NCI-H526 treated with DMSO at 0.1 percent for 48 hours (cell line): ENCODE measurements around the gene TRIM72.
"Not testable (repeated sequence)": the region's sequence is repeated elsewhere in the genome, so short reads cannot be mapped to it uniquely, and the experiment has no call there.

Experiments used
- DNase-seq: peaks from one replicate; lab custom pipeline; 2025; lab: John Stamatoyannopoulos, UW

The TRIM72 gene

DNA sequence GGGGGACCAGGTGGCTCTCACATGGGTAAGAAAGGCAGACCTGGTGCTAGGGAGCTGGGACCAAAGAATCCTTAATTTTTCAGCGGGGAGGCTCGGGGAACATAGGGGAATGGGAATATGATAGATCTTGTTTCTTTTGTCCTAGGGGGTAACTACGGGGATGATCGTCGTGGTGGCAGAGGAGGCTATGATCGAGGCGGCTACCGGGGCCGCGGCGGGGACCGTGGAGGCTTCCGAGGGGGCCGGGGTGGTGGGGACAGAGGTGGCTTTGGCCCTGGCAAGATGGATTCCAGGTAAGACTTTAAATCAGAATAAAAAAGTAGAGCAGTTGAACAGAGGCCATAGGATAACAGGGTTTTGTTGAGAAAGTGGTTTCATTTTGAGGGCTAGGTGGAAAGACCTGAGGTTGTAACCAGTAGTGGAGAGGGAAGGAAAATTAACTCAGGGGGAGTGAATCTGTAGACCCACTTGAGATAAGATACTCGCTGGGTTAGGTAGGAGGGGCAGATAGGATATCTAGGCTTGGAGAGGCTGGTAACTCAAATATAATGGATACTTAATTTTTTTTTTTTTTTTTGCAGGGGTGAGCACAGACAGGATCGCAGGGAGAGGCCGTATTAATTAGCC, 23.0 kb upstream of the TRIM72 start:
- no peak for DNase-seq

DNA sequence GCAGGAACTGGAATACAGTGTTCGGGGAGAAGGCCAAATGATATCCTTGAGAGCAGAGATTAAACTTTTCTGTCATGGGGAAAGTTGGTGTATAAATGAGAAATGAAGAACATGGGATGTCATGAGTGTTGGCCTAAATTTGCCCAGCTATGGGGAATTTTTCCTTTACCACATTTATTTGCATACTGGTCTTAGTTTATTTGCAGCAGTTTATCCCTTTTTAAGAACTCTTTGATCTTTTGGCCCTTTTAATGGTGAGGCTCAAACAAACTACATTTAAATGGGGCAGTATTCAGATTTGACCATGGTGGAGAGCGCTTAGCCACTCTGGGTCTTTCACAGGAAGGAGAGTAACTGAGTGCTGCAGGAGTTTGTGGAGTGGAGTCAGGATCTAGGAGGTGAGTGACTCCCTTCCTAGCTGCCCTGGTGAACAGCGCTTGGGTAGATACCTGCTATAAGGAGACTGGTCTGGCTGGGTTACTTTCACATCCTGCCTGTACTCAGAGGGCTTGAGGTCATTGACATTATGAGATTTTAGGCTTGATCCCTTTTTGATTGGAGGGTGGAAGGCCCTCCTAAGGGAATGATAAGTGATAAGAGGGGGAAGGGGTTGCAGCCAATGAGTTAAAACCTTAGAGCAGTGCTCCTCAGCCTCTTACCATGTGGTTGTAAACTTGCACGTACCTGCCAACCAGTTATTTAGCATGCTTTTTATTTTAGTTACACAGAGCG, 22.1 kb upstream of the TRIM72 start:
- DNase-seq: no peak

DNA sequence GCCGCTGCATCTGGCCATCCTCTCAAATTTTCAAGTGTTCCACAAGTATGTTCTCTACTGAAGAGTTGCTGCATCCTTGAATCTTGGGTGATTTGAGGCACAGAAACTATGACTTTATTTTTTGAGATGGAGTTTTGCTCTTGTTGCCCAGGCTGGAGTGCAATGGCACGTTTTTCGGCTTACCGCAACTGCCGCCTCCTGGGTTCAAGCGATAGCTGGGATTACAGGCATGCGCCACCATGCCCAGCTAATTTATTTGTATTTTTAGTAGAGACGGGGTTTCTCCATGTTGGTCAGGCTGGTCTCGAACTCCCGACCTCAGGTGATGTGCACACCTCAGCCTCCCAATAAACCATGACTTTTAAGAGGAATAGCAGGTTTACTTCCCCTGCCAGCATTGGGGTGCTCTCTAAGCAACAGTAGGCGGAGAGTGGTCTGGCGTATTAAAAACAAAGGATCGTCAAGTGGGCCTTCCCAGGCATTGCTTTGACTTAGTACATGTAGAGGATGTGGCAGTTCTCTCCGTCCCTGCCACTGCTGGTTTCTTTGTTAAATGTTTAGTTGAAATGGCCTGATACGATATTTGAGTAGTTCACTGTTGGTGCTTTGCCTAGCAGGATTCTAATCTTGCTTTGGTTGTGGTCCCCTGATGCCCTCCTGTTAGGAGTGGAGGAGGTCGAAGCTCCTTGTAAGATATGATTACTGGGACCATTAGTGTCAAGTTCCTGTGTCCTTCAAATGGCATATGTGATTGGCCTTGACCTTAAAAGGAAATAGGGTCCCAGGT, 20.9 kb upstream of the TRIM72 start:
- no peak for DNase-seq

DNA sequence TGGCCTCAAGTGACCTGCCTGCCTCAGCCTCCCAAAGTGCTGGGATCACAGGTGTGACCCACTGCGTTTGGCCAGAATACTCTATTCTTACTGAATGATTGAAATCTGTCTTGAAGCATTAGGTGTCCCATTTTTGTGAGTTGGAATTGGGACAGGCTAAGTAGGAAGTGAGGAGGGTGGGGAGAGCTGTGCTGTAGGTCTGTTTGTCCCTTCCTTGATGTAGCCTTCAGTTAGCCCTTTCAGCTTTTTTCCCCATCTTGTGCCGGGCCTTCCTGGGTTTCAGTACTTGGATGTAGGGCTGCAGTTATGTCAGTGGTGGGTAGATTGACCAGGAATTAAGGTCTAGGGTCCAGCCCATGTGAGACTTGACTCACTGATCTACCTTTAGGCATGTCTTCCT, 20.0 kb upstream of the TRIM72 start:
- no peak for DNase-seq

DNA sequence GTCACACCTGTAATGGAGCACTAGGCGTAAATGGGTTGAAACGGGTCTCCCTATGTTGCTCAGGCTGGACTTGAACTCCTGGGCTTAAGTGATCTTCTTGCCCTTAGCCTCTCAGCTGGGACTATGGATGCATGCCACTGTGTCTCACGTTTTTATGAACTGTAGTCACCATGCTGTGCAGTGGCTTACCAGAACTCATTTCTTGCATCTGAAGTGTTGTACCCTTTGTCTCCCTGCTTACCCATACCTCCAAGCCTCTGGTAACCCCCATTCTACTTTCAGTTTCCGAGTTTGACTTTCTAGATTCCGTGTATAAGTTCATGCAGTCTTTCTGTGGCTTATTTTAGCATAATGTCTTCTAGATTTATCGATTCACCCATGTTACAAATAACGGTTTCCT, 19.0 kb upstream of the TRIM72 start:
- no peak for DNase-seq

DNA sequence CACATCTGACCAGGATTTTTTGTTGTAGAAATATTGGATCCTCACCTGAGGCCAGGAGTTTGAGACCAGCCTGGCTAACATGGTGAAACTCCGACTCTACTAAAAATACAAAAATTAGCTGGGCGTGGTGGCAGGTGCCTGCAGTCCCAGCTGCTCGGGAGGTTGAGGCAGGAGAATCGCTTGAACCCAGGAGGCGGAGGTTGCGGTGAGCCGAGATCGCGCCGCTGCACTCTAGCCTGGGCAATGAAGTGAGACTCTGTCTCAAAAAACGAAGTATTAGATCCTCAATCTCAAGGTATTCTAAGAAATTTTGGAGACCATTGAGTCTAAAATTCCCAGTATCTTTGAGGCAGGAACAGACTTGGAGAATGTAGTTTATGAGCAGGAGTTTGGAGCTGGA, 18.1 kb upstream of the TRIM72 start:
- not testable (repeated sequence) for DNase-seq

DNA sequence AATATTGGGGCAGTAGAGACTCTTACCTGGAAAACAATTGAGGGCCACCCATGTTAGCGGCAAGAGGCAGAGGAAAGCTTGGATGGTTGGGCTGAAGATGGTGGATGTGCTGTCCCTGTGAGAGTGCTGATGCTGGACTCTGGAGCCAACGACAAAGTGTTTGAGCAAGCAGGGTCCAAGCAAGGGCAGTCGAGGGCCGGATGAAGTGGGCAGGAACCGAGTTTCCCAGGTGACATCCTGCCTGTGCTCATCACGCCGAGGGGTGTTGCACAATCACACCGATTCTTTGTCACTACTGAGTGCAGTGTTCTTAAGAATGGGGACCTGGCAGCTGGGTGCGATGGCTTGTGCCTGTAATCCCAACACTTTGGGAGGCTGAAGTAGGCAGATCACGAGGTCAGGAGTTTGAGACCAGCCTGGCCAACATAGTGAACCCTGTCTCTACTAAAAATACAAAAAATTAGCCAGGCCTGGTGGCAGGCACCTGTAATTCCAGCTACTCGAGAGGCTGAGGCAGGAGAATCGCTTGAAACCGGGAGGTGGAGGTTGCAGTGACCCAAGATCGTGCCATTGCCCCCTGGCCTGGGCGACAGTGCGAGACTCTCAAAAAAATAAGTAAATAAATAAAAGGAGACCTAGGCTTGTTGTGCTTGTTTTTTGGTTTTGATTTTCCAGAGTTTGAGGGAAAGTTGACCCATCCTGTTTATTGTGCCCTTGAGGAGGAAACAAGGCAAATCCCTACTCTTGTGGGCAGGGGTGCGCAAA, 17.4 kb upstream of the TRIM72 start:
- DNase-seq: no peak

DNA sequence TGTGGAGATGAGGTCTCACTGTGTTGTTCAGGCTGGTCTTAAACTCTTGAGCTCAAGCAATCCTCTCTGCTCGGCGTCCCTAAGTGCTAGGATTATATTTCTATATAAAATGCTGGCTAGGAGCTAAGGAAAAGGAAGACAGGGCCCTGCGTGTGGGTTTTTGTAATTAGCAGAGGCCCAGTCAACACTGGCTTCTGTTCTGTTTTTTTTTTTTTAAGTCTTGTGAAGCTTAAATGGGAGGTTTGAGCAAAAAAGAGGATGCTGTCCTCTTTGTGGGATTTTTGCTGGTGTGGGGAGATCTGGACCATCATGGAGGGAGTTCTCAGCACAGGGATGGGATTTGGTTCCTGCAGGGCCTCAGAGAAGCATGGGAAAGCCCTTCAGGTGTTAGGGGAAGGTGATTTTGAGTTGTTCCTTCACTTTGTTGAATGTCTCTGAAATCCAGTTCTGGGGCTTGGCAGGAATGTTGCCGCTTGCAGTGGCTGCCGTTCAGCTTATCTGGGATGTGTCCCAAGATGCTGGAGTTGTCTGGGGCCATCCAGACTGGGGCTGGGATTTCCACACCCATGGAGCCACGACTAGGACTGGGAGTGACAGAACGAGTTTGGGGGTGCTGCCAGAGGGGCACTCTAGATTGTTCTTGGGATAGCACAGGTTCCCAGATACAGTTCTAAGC, 15.6 kb upstream of the TRIM72 start:
- no peak for DNase-seq

DNA sequence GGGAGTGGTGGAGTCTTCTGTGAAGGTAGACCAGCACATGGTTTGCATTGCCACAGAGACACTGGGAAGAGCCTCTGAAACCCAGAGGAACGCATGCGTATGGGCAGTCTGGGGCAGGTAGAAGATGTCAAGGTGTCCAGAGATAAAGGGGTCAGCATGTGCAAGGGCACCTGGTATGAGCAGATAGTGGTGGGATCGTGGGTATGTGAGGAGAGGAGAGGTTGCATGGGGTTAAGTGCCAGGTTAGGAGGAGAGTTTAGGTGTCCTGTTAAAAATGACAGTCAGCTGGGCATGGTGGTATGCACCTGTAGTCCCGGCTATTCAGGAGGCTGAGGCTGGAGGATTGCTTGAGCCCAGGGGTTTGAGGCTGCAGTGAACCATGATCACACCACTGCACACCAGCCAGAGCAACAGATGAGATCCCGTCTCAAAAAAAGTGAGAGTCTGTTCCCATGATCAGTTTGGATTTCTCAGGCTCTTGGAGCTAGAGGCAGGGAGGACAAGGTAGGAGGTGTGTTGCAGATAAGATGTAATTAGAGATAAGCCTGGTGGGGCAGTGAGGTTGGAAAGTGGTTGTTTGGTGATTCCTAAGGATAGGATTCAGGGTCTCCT, 14.4 kb upstream of the TRIM72 start:
- no peak for DNase-seq

DNA sequence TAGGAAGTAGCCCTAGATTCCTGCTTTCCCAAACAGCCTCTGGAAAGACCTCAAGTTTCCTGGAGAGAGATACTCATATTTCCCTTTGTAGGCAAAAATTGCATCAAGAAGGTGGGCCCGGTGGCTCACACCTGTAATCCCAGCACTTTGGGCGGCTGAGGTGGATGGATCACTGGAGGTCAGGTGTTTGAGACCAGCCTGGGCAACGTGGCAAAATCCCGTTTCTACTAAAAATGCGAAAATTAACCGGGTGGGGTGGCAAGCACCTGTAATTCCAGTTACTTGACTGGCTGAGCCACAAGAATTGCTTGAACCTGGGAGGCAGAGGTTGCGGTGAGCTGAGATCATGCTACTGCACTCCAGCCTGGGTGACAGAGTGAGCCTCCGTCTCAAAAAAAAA, 13.8 kb upstream of the TRIM72 start:
- not testable (repeated sequence) for DNase-seq

DNA sequence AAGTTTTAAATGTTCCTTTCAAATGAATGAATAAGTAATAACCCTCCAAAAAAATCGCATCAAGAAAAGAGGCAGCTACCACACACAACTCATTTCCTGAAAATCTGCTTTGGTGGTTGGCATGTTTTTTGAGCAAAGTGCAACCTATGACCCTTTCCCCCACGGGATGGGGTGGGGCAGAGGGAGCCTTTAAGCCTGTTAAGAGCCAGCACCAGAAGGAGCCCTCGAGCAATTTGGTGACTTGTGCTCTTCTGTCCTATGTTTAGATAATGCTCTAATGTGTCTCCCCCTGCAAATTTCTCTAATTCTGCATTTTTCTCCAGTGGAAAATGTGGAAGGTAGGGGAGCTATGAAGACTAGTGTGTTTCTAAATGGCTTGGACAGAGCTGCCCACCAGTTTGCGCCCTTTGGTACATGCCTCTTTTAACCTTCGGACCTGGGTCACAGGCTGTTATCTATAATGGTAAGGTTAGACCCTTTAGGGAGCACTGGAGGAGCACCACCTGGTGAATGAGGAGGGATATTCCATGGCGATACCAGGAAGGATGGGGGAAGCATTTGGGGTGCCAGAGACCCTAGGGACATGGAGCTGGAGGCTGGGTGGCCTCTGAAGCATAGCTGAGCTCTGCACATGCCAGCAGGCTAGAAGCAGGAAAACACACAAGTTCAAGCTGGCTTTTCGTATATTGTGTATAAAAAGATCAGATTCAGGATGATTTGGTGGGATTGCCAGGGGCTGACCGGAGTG, 12.9 kb upstream of the TRIM72 start:
- DNase-seq: no peak

DNA sequence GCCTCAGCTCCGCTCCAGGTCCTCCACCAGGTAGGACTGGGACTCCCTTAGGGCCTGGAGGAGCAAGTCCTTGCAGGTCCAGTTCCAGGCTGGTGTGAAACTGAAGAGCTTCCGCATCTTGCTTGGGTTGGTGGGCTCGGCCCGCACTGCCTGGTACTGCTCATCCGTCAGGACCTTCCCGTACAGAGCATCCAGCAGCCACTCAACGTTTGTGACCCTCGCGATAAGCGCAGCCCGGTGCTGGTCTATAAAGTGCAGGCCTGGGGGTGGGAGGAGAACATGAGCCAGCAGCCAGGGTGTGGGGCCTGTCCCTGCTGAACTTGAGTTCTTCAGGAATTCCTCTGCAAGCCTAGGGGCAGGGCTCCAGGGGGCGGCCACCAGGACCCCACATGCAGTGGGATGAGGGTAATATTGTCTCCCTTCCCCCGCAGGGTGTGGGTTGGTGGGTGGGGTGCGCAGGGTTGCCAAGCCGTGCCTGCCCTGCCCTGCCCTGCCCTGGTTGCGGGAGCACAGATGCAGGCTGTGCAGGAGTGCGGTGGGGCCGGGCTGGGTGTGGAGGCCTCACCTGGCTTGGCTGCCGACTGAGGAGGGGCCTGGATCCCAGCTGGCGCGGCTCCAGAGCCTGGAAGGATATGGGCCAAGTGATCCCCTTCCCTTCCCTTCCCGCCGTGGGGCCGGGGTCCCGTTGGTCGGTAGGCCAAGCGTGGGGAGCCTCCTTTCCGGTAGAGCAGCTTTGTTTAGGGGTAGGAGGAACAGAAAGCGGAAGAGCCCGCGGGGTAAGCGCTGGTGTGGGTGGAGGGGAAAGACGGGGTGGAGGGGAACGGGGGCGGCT, 12.1 kb upstream of the TRIM72 start:
- DNase-seq: no peak

DNA sequence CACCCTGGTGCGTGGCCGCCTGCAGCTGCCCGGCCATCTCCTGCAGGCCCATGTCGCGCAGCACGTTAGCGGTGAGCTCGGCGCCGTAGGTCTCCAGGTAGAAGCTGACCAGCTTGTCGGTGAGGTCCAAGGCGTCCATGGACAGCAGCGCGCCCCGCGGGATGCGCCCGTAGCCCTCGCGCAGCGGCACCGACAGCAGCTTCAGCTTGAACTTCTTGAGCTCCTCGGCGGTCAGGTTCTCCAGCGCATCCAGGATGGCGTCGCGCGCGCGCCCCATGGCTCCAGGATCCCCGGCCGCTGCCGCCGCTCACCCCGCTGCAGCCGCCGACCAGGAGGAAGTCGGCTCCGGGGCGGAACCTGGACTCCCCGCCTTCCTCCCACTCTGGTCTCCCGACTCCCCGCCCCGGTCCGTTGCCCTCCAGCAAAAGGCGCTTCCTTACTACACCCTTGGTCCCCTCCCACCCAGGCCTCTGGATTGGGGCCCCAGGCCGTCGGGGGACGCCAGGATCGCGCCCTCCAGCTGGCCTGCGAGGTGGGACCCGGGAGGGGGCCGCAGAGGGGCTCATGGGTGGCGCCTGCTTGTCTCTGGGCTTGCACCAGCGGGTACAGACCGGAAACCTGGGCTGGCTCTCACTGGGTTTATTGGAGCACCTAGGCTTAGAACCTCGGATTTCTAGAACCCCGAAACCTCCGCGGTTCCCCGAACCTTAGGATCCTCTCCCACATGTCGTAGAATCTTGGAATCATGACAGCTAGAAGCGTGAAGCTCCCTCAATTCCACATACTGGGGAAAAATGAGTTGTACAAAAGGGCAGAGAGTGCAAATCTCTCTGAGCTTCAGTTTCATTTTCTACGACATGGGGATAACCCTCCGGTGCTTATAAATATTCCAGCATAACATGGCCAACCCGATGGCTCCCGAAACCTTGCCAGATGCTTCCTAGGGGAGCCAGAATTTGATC, 11.2 kb upstream of the TRIM72 start, which contains the start of gene PYCARD:
PYCARD (minus strand) TSS at position 347 of the 962 bp plus-strand sequence; CDS start at position 277, 70 bp downstream.
- no peak for DNase-seq

DNA sequence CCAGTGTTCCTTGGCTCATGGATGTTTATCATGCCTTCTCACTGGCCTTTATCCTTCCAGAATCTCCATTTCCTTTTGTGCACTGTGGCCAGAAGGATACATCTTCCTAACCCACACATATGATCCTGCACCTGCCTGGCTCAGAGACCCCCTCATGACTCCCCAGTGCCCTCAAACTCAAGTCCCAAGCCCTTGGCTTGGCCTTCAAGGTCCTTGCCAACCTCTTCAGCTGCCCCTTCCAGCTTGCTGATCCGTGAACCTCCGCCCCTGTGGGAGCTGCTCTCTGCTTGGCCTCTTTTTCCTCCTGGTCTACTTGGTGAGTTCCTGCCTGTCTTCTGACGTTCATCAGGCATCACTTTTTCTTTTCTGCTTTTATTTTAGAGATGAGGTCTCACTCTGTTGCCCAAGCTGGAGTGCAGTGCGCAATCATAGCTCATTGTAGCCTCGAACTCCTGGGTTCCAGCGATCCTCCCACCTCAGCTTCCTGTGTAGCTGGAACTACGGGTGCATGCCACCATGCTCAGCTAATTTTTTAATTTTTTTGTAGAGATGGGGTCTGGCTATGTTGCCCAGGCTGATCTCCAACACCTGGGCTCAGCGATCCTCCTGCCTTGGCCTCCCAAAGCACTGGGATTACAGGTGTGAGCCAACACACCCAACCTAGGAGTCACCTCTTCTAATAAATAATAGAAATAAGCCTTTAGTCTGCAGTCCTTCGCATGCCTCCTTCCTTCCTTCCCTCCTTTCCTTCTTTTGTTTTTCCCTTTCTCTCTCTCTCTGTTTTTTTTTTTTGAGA, 8.8 kb upstream of the TRIM72 start:
- no peak for DNase-seq

DNA sequence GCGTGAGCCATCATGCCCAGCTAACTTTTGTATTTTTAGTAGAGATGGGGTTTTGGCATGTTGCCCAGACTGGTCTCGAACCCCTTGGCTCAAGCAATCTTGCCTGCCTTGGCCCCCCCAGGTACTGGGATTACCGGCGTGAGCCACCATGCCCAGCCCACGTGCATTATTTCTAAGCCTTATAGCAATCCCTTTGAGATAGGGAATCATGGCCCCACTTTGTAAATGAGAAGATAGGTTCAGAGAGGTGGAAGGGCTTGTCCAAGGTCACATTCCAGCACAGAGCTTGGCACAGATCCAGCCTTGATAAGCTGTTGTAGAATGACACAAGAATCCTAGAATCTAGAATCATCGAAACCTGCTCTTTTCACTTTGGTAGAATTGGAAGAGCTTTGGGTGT, 7.1 kb upstream of the TRIM72 start:
- DNase-seq: no peak

DNA sequence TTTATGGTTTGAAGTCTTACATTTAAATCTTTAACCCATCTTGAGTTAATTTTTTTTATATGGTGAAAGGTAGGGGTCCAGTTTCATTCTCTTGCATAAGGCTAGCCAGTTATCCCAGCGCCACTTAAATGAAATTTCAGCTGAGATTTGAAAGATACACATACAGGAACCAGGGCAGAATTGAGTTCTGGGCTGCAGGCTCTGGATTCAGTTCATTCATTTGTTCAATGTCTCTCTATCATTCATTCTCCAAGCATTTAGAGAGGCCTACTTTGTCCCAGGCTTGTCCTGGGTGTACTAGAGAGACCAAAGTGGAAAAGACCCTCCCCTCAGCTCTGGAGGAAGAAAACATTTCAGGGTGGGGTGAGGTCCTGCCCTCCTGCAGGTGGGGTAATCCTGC, 577 bp upstream of the TRIM72 start:
- no peak for DNase-seq

DNA sequence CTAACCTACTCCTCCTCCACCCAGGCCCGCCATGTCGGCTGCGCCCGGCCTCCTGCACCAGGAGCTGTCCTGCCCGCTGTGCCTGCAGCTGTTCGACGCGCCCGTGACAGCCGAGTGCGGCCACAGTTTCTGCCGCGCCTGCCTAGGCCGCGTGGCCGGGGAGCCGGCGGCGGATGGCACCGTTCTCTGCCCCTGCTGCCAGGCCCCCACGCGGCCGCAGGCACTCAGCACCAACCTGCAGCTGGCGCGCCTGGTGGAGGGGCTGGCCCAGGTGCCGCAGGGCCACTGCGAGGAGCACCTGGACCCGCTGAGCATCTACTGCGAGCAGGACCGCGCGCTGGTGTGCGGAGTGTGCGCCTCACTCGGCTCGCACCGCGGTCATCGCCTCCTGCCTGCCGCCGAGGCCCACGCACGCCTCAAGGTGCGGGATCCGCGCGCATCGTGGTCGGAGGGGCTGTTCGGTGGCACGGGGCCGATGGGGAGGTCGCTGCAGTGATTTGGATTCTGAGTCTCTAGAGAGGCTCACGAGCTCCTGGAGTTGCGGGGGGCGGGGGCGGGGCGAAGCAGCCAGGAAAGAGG, 878 bp downstream of the TRIM72 start:
- DNase-seq: no peak
